GM12878 (cell line): Measurements from ENCODE around the gene ADGRL2. TPM values are rescaled to one million over a fixed set of nuclear protein-coding genes. Genes with fewer than 3 reads are reported as not detected.

Source experiments
- ATAC-seq: fragments of 200-7000 bp; cut with Tn5 transposase; 3 replicates; pipeline ENCODE4 v1.9.1; 2020; ENCODE audit warnings: mild to moderate bottlenecking, moderate library complexity
- BruUV-seq: library from RNA; stranded (reverse); fragments of 400-500 nt; replicated peaks from 2 replicates; lab custom pipeline; 2021; lab: Mats Ljungman, UMichigan
- CTCF ChIA-PET: fragments of 300-600 bp; sonication (Branson Sonifier 250); formaldehyde crosslinking; extraction: SDS; loops from one replicate; lab custom pipeline; 2021; ENCODE audit warnings: inconsistent platforms; lab: Yijun Ruan, JAX
- POLR2A ChIA-PET: fragments of 350-600 bp; formaldehyde crosslinking; extraction: SDS; loops from one replicate; lab custom pipeline; 2021; ENCODE audit warnings: inconsistent platforms; lab: Charles Lee
- RAD21 ChIA-PET: fragments of 300-600 bp; sonication (Branson Sonifier 250); formaldehyde crosslinking; loops from one replicate; lab custom pipeline; 2023; ENCODE audit warnings: antibody characterized with exemption; ENCODE audit not compliant: unreplicated experiment; lab: Charles Lee
- SMC1A ChIA-PET: fragments of 300-600 bp; sonication (Branson Sonifier 250); formaldehyde crosslinking; loops from one replicate; lab custom pipeline; 2023; ENCODE audit not compliant: unreplicated experiment, uncharacterized antibody; lab: Charles Lee
- DNase-seq: peaks from one replicate; pipeline ENCODE4 v3.0.0-alpha.2; 2011; ENCODE audit warnings: low read depth, low spot score
- FAIRE-seq: peaks from 3 replicates; lab custom pipeline; 2011; peaks lifted over from hg19 to GRCh38; lab: Jason Lieb, UNC
- H2AFZ ChIP-seq: 2 replicates; pipeline ENCODE4 v1.6.0; 2011; ENCODE audit warnings: low read depth, low read length, control low read depth; ENCODE audit not compliant: control insufficient read depth
- H3K27ac ChIP-seq: 2 replicates; pipeline ENCODE4 v1.5.1; 2011; ENCODE audit warnings: control low read depth; ENCODE audit not compliant: control insufficient read depth, insufficient read depth
- H3K27me3 ChIP-seq, 2 experiments: replicated peaks in 1 of 2; 2 replicates each; pipeline versions ENCODE4 v1.6.0 to v1.6.1; 2011; ENCODE audit warnings: low read length in 1 of 2; ENCODE audit not compliant: control insufficient read depth in 2 of 2, insufficient read depth in 2 of 2
- H3K36me3 ChIP-seq, 2 experiments: 2 replicates each; pipeline ENCODE4 v1.5.1; 2011; ENCODE audit warnings: low read length in 1 of 2; ENCODE audit not compliant: control insufficient read depth in 2 of 2, insufficient read depth in 2 of 2
- H3K4me1 ChIP-seq: 2 replicates; pipeline ENCODE4 v1.6.1; 2011; ENCODE audit warnings: mild to moderate bottlenecking, low read length, moderate library complexity, mixed read lengths; ENCODE audit not compliant: control insufficient read depth, insufficient read depth
- H3K4me2 ChIP-seq: 2 replicates; pipeline ENCODE4 v1.6.0; 2011; ENCODE audit warnings: control low read depth; ENCODE audit not compliant: control insufficient read depth, insufficient read depth
- H3K4me3 ChIP-seq: fragments of 200-600 bp; sonication (generic); 2 replicates; pipeline ENCODE4 v1.5.1; 2016
- H3K79me2 ChIP-seq: 2 replicates; pipeline ENCODE4 v1.6.0; 2011; ENCODE audit warnings: low read length; ENCODE audit not compliant: control insufficient read depth, insufficient read depth
- H3K9ac ChIP-seq: 2 replicates; pipeline ENCODE4 v1.8.0; 2011; ENCODE audit warnings: low read length, control low read depth, mixed read lengths; ENCODE audit not compliant: control insufficient read depth, insufficient read depth
- H3K9me3 ChIP-seq: replicated peaks from 3 replicates; pipeline ENCODE4 v1.5.1; 2011; ENCODE audit warnings: mild to moderate bottlenecking, low read length; ENCODE audit not compliant: control insufficient read depth, insufficient read depth
- H4K20me1 ChIP-seq: 2 replicates; pipeline ENCODE4 v1.6.0; 2011; ENCODE audit not compliant: control insufficient read depth, insufficient read depth
- ASH2L ChIP-seq: fragments of 300-600, 200-600 bp; sonication (generic); IDR thresholded peaks from 2 replicates; pipeline ENCODE4 v1.6.1; 2017; ENCODE audit warnings: low read depth, mild to moderate bottlenecking, borderline replicate concordance
- CHD4 ChIP-seq: fragments of 200-600 bp; sonication (generic); IDR thresholded peaks from 2 replicates; pipeline ENCODE4 v1.6.1; 2016; ENCODE audit warnings: mild to moderate bottlenecking
- HDGF ChIP-seq: fragments of 450-650 bp; IDR thresholded peaks from 2 replicates; pipeline ENCODE4 v1.6.1; 2016; ENCODE audit warnings: antibody characterized with exemption
- PBX3 ChIP-seq: IDR thresholded peaks from 2 replicates; pipeline ENCODE4 v1.6.1; 2011; ENCODE audit warnings: mild to moderate bottlenecking, low read depth, low read length, moderate library complexity; ENCODE audit not compliant: insufficient replicate concordance
- RFX5 ChIP-seq: IDR thresholded peaks from 2 replicates; pipeline ENCODE4 v1.6.1; 2011; ENCODE audit warnings: low read depth, low read length, improper control_type of control experiment
- SRF ChIP-seq, 2 experiments: IDR thresholded peaks; 2 replicates each; pipeline ENCODE4 v1.6.1; 2011; ENCODE audit warnings: low read depth in 2 of 2, low read length in 2 of 2, mild to moderate bottlenecking in 1 of 2, moderate library complexity in 1 of 2
- STAT1 ChIP-seq: fragments of 450-650 bp; conservative IDR thresholded peaks from 2 replicates; pipeline ENCODE4 v1.6.1; 2014; ENCODE audit warnings: antibody characterized with exemption, mild to moderate bottlenecking
- WGBS: methylation state at CpG from one replicate; pipeline ENCODE4 v1.1.6; 2016; ENCODE audit warnings: low lambda C conversion rate; ENCODE audit not compliant: insufficient replicate concordance, insufficient coverage; ENCODE audit errors: missing lambda C conversion rate; 5-methylcytosine and 5-hydroxymethylcytosine counted together
- in situ Hi-C: fragments of 300-500 bp; cut with MboI; formaldehyde crosslinking; loops from 9 replicates; pipeline ENCODE4 v1.14.3; 2018; ENCODE audit warnings: mixed read lengths
- intact Hi-C: fragments of 100-400 bp; cut with micrococcal nuclease; formaldehyde crosslinking; loops from one replicate; pipeline ENCODE4 v1.14.2; 2022; ENCODE audit not compliant: unreplicated experiment
- polyA plus RNA-seq, 11 experiments: library from polyadenylated mRNA; depleted of rRNA in 4 of 11; unstranded in 6 of 11; stranded (reverse) in 5 of 11; fragments of >200 nt; fragmentation: Nextera tagmentation in 4 of 11; fragmentation: Illumina TruSeq in 1 of 11; extraction: Ambion mirVana in 4 of 11; extraction: Trizol in 1 of 11; gene quantifications; 1 replicate in 1 of 11; 2 replicates in 10 of 11; pipeline versions ENCODE4 v1.2.1 to v1.2.3, GENCODE V29; 2011 to 2016; ENCODE audit warnings: inconsistent platforms in 2 of 11, missing spikeins in 2 of 11, low read depth in 1 of 11
- total RNA-seq, 4 experiments: library from RNA; depleted of rRNA in 3 of 4; stranded (reverse); fragments of >200 nt in 3 of 4; fragmentation: Illumina TruSeq in 1 of 4; extraction: Trizol in 1 of 4; gene quantifications; 2 replicates each; pipeline versions ENCODE4 v1.2.1 to v1.2.3, GENCODE V29; 2013 to 2021
- TF ChIP-seq, protein P1 (sequence below): fragments of 450-650 bp; IDR thresholded peaks from 2 replicates; pipeline ENCODE4 v1.6.1; 2017; ENCODE audit warnings: antibody characterized with exemption, mild to moderate bottlenecking, moderate library complexity

ADGRL2 gene
- total and polyA plus RNA-seq, 10 of the 15 experiments (the other 5 are each of a cell fraction or from before 2014, with no cell fraction given): 0.03 to 13.6 (median 0.21) TPM

GRCh38 chr1:82000221-82000620, 199.5 kb downstream of the ADGRL2 start:
- 13% methylated on average over 2 of the region's 2 CpGs for WGBS
- CTCF ChIA-PET: no interaction called here

More at GRCh38 chr1:82000221-82000620, 199.5 kb downstream of the ADGRL2 start:
- H3K4me3 ChIP-seq: no peak overlapping the region
- H3K9me3 ChIP-seq: no peaks in the 10 kb centered on the region
- POLR2A ChIA-PET: no interaction called here
- no peaks in the 10 kb centered on the region for H4K20me1 ChIP-seq
- BruUV-seq: no TSS peak
- no peak overlapping the region for H3K27ac ChIP-seq
- SMC1A ChIA-PET: interaction anchor here (0.7 kb wide), 1 partner anchor 55 kb away, joined by 3 read pairs; no protein-coding TSS in a partner anchor
- ATAC-seq (no peak), DNase-seq (no peak), FAIRE-seq (no peak)
- H3K79me2 ChIP-seq: no peaks in the 10 kb centered on the region
- no peak overlapping the region for H2AFZ ChIP-seq
- RAD21 ChIA-PET: no interaction called here
- intact Hi-C loops (no loop called here), in situ Hi-C loops (no loop called here)
- H3K9ac ChIP-seq: no peak overlapping the region
- no peaks in the 10 kb centered on the region for H3K4me1 ChIP-seq
- H3K4me2 ChIP-seq: no peak overlapping the region
- no peak for TF ChIP-seq RFX5
- no peak for TF ChIP-seq PBX3
- TF ChIP-seq, protein P1, sequence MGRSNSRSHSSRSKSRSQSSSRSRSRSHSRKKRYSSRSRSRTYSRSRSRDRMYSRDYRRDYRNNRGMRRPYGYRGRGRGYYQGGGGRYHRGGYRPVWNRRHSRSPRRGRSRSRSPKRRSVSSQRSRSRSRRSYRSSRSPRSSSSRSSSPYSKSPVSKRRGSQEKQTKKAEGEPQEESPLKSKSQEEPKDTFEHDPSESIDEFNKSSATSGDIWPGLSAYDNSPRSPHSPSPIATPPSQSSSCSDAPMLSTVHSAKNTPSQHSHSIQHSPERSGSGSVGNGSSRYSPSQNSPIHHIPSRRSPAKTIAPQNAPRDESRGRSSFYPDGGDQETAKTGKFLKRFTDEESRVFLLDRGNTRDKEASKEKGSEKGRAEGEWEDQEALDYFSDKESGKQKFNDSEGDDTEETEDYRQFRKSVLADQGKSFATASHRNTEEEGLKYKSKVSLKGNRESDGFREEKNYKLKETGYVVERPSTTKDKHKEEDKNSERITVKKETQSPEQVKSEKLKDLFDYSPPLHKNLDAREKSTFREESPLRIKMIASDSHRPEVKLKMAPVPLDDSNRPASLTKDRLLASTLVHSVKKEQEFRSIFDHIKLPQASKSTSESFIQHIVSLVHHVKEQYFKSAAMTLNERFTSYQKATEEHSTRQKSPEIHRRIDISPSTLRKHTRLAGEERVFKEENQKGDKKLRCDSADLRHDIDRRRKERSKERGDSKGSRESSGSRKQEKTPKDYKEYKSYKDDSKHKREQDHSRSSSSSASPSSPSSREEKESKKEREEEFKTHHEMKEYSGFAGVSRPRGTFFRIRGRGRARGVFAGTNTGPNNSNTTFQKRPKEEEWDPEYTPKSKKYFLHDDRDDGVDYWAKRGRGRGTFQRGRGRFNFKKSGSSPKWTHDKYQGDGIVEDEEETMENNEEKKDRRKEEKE: no peak
- TF ChIP-seq CHD4: no peak
- TF ChIP-seq ASH2L: no peak
- TF ChIP-seq SRF (IDR thresholded peaks at IDR 0.05; ENCODE audit: low read depth in 2 of 2, low read length in 2 of 2): no peak
- no peak for TF ChIP-seq HDGF
- no peak for TF ChIP-seq STAT1
- no peaks in the 10 kb centered on the region for H3K27me3 ChIP-seq
- no peaks in the 10 kb centered on the region for H3K36me3 ChIP-seq
